Subcutaneous abdominal adipose tissue (tissue), 5 donors: ENCODE measurements around the gene SLC16A14.

Experiments
- H3K27ac ChIP-seq: one replicate; pipeline ENCODE4 v1.7.0; 2013; ENCODE audit warnings: low read depth, mild to moderate bottlenecking, inconsistent platforms, low read length, moderate library complexity
- H3K27me3 ChIP-seq, 5 donors: one replicate each; pipeline ENCODE4 v1.7.0; 2013; ENCODE audit warnings: low read length in 5 of 5, inconsistent platforms in 1 of 5; ENCODE audit not compliant: control insufficient read depth in 5 of 5, insufficient read depth in 4 of 5
- H3K36me3 ChIP-seq, 5 donors: one replicate each; pipeline ENCODE4 v1.7.0; 2013; ENCODE audit warnings: low read length in 5 of 5; ENCODE audit not compliant: control insufficient read depth in 5 of 5, insufficient read depth in 5 of 5
- H3K4me1 ChIP-seq, 5 donors: one replicate each; pipeline ENCODE4 v1.7.0; 2013; ENCODE audit warnings: low read length in 5 of 5, mild to moderate bottlenecking in 3 of 5, moderate library complexity in 1 of 5; ENCODE audit not compliant: control insufficient read depth in 5 of 5, insufficient read depth in 5 of 5
- H3K4me3 ChIP-seq, 5 donors: one replicate each; pipeline ENCODE4 v1.7.0; 2013; ENCODE audit warnings: low read length in 5 of 5, low read depth in 1 of 5
- H3K9ac ChIP-seq, 5 donors: one replicate each; pipeline ENCODE4 v1.7.0; 2013; ENCODE audit warnings: low read length in 5 of 5, mild to moderate bottlenecking in 4 of 5, moderate library complexity in 3 of 5
- H3K9me3 ChIP-seq, 5 donors: one replicate each; pipeline ENCODE4 v1.7.0; 2013; ENCODE audit warnings: low read length in 5 of 5; ENCODE audit not compliant: control insufficient read depth in 5 of 5
- donor health status: healthy.
- donor health status: healthy.
- donor health status: healthy.
- donor health status: healthy.
- donor health status: healthy.

Gene SLC16A14

GRCh38 chr2:230071421-230071820, 2.7 kb upstream of the SLC16A14 start:
- H3K9ac ChIP-seq = no peak overlapping the region
- no peaks in the 10 kb centered on the region for H3K36me3 ChIP-seq
- H3K4me3 ChIP-seq = no peak overlapping the region
- no peaks in the 10 kb centered on the region for H3K27me3 ChIP-seq
- peaks cover 2 to 39% (median 34%) of the 10 kb centered on the region in 5 donors for H3K4me1 ChIP-seq
- H3K9me3 ChIP-seq = no peaks in the 10 kb centered on the region
- no peak overlapping the region for H3K27ac ChIP-seq

- Histone ChIP-seq H3K9me3 (no peaks in the 10 kb centered on the region), H3K27ac (no peak overlapping the region), H3K9ac (no peak overlapping the region), H3K27me3 (no peaks in the 10 kb centered on the region), H3K36me3 (no peaks in the 10 kb centered on the region), H3K4me1 (peaks cover 2 to 29% (median 28%) of the 10 kb centered on the region in 5 donors), H3K4me3 (no peak overlapping the region)
Measured at GRCh38 chr2:230069402-230069801, 678 bp upstream of the SLC16A14 start.

- H3K9ac ChIP-seq = peak overlapping the region in 4 of 5 donors; percentile 46 to 68 (median 64)
Measured at GRCh38 chr2:230068016-230068650, 591 bp downstream of the SLC16A14 start.

GRCh38 chr2:230060672-230061293, 7.9 kb downstream of the SLC16A14 start:
- Histone ChIP-seq H3K27me3 (no peaks in the 10 kb centered on the region), H3K9me3 (no peaks in the 10 kb centered on the region), H3K27ac (no peak overlapping the region), H3K4me1 (no peaks in the 10 kb centered on the region), H3K9ac (no peak overlapping the region), H3K36me3 (peaks cover 0 to 3% (median 0%) of the 10 kb centered on the region in 5 donors), H3K4me3 (no peak overlapping the region)

More at GRCh38 chr2:230068016-230068650, 591 bp downstream of the SLC16A14 start:
- no peaks in the 10 kb centered on the region for H3K9me3 ChIP-seq
- H3K4me1 ChIP-seq = peaks cover 2 to 29% (median 24%) of the 10 kb centered on the region in 5 donors
- no peaks in the 10 kb centered on the region for H3K36me3 ChIP-seq
- peak overlapping the region; percentile 74 for H3K27ac ChIP-seq
- no peaks in the 10 kb centered on the region for H3K27me3 ChIP-seq
- H3K4me3 ChIP-seq = peak overlapping the region in 4 of 5 donors; percentile 62 to 92 (median 74)

GRCh38 chr2:230053753-230054478, 14.8 kb downstream of the SLC16A14 start:
- Histone ChIP-seq H3K36me3 (peaks cover 0 to 1% (median 0%) of the 10 kb centered on the region in 5 donors), H3K27me3 (no peaks in the 10 kb centered on the region), H3K9me3 (no peaks in the 10 kb centered on the region), H3K4me3 (no peak overlapping the region), H3K9ac (no peak overlapping the region), H3K4me1 (peaks cover 0 to 5% (median 0%) of the 10 kb centered on the region in 5 donors), H3K27ac (no peak overlapping the region)

- H3K27ac ChIP-seq = no peak overlapping the region
- H3K36me3 ChIP-seq = peaks cover 0 to 2% (median 0%) of the 10 kb centered on the region in 5 donors
- H3K4me3 ChIP-seq = no peak overlapping the region
- H3K27me3 ChIP-seq = no peaks in the 10 kb centered on the region
- peaks cover 0 to 5% (median 0%) of the 10 kb centered on the region in 5 donors for H3K4me1 ChIP-seq
- no peak overlapping the region for H3K9ac ChIP-seq
- H3K9me3 ChIP-seq = no peaks in the 10 kb centered on the region
Measured at GRCh38 chr2:230052299-230052698, 16.4 kb downstream of the SLC16A14 start.

GRCh38 chr2:230050136-230050535, 18.6 kb downstream of the SLC16A14 start:
- Histone ChIP-seq H3K9me3 (no peaks in the 10 kb centered on the region), H3K36me3 (peaks cover 0 to 15% (median 8%) of the 10 kb centered on the region in 5 donors), H3K4me3 (no peak overlapping the region), H3K9ac (no peak overlapping the region), H3K27me3 (no peaks in the 10 kb centered on the region), H3K4me1 (peaks cover 0 to 5% (median 0%) of the 10 kb centered on the region in 5 donors), H3K27ac (peak overlapping the region; percentile 1)

GRCh38 chr2:230048010-230048671, 20.6 kb downstream of the SLC16A14 start:
- Histone ChIP-seq H3K27me3 (no peaks in the 10 kb centered on the region), H3K4me3 (no peak overlapping the region), H3K4me1 (peaks cover 0 to 5% (median 0%) of the 10 kb centered on the region in 5 donors), H3K27ac (no peak overlapping the region), H3K36me3 (peaks cover 0 to 19% (median 8%) of the 10 kb centered on the region in 5 donors), H3K9me3 (no peaks in the 10 kb centered on the region), H3K9ac (no peak overlapping the region)

GRCh38 chr2:230046491-230046890, 22.2 kb downstream of the SLC16A14 start:
- no peaks in the 10 kb centered on the region for H3K27me3 ChIP-seq
- H3K36me3 ChIP-seq = peaks cover 0 to 19% (median 8%) of the 10 kb centered on the region in 5 donors
- peaks cover 0 to 5% (median 0%) of the 10 kb centered on the region in 5 donors for H3K4me1 ChIP-seq
- H3K9me3 ChIP-seq = no peaks in the 10 kb centered on the region
- H3K4me3 ChIP-seq = no peak overlapping the region
- no peak overlapping the region for H3K9ac ChIP-seq
- H3K27ac ChIP-seq = no peak overlapping the region
